ENCODE measurements around the gene ACSF3.
A peak's percentile ranks its signal among the peaks of the same experiment; 100 is the strongest.
"Not testable (repeated sequence)": the region's sequence is repeated elsewhere in the genome, so short reads cannot be mapped to it uniquely, and the experiment has no call there.

Gene ACSF3

GRCh38 chr16:89191033-89191900 is 97.6 kb downstream of the ACSF3 start:
- ATAC-seq = no peak

GRCh38 chr16:89191901-89192185 is 98.2 kb downstream of the ACSF3 start:
- ATAC-seq = no peak

GRCh38 chr16:89192186-89192955 is 98.7 kb downstream of the ACSF3 start:
- ATAC-seq = not testable (repeated sequence)

GRCh38 chr16:89192956-89193575 is 99.4 kb downstream of the ACSF3 start:
- ATAC-seq = peak in 1 of 2 donors; percentile 15

- no peak for ATAC-seq
Observed at GRCh38 chr16:89193576-89194293, 100.1 kb downstream of the ACSF3 start.

- no peak for ATAC-seq
Observed at GRCh38 chr16:89194340-89195311, 101.0 kb downstream of the ACSF3 start.

GRCh38 chr16:89195521-89196171 is 102.0 kb downstream of the ACSF3 start:
- ATAC-seq = no peak

- no peak for ATAC-seq
Observed at GRCh38 chr16:89197033-89197632, 103.5 kb downstream of the ACSF3 start.

GRCh38 chr16:89197633-89198416 is 104.2 kb downstream of the ACSF3 start:
- ATAC-seq = no peak

GRCh38 chr16:89198417-89199240 is 105.0 kb downstream of the ACSF3 start:
- no peak for ATAC-seq

- ATAC-seq = no peak
Observed at GRCh38 chr16:89199241-89200123, 105.8 kb downstream of the ACSF3 start.

- ATAC-seq = no peak
Observed at GRCh38 chr16:89200124-89200849, 106.6 kb downstream of the ACSF3 start, which contains the start of gene SLC22A31. Gene SLC22A31 (minus strand): TSS chr16:89200537. CDS start chr16:89200501, 36 bp downstream.

- no peak for ATAC-seq
Observed at GRCh38 chr16:89200850-89201411, 107.3 kb downstream of the ACSF3 start.

GRCh38 chr16:89201439-89202377 is 108.1 kb downstream of the ACSF3 start:
- ATAC-seq = peak; percentile 68 to 70

GRCh38 chr16:89202422-89203215 is 109.0 kb downstream of the ACSF3 start:
- no peak for ATAC-seq
